ENCODE data around the gene TPI1.

Gene TPI1

GRCh38 chr12:6821591-6822425 is 45.5 kb upstream of the TPI1 start, which contains the start of gene GPR162:
Gene GPR162, plus strand, starts transcription at chr12:6821821. Its CDS starts 2,078 bp downstream, at chr12:6823899.
- POLR2A ChIA-PET: no interaction called here
- TF ChIP-seq CTCF (IDR thresholded peaks at IDR 0.05; ENCODE audit: control extremely low read depth, extremely low read depth, low read depth, missing control alignments): no peak
- no peak for DNase-seq (ENCODE audit: extremely low spot score)
- CTCF ChIA-PET: interaction anchor here (0.7 to 7.6 kb wide), 10 partner anchors 9 to 89 kb away, joined by 3 to 42 read pairs (median 4); partner anchors contain the start of genes GNB3, MLF2 and PTMS

- CTCF ChIA-PET: interaction anchor here (1.0 to 7.6 kb wide), 6 partner anchors 8 to 56 kb away, joined by 3 to 42 read pairs (median 10); partner anchors contain the start of genes GNB3 and PTMS
- POLR2A ChIA-PET: no interaction called here
- DNase-seq (ENCODE audit: extremely low spot score): no peak
- no peak for TF ChIP-seq CTCF (IDR thresholded peaks at IDR 0.05; ENCODE audit: control extremely low read depth, extremely low read depth, low read depth, missing control alignments)
Measured at GRCh38 chr12:6822426-6823135, 44.8 kb upstream of the TPI1 start.

- no peak for TF ChIP-seq CTCF (IDR thresholded peaks at IDR 0.05; ENCODE audit: control extremely low read depth, extremely low read depth, low read depth, missing control alignments)
- no peak for DNase-seq (ENCODE audit: extremely low spot score)
- ChIA-PET CTCF (interaction anchor here (0.7 to 7.6 kb wide), 8 partner anchors 11 to 89 kb away, joined by 3 to 60 read pairs (median 14); partner anchors contain the start of genes GNB3, MLF2 and PTMS), POLR2A (no interaction called here)
Measured at GRCh38 chr12:6823182-6824084, 43.9 kb upstream of the TPI1 start.

GRCh38 chr12:6824085-6824775 is 43.1 kb upstream of the TPI1 start:
- CTCF ChIA-PET: interaction anchor here (0.7 to 7.6 kb wide), 22 partner anchors 10 to 288 kb away, joined by 3 to 60 read pairs (median 4); partner anchors contain the start of genes CD4, GNB3, LPAR5 and MLF2
- DNase-seq (ENCODE audit: extremely low spot score): no peak
- POLR2A ChIA-PET: no interaction called here
- TF ChIP-seq CTCF (IDR thresholded peaks at IDR 0.05; ENCODE audit: control extremely low read depth, extremely low read depth, low read depth, missing control alignments): no peak

- ChIA-PET POLR2A (no interaction called here), CTCF (interaction anchor here (0.7 to 7.6 kb wide), 26 partner anchors 8 to 287 kb away, joined by 3 to 60 read pairs (median 5); partner anchors contain the start of genes CD4, CDCA3, GNB3 and LPAR5)
- no peak for DNase-seq (ENCODE audit: extremely low spot score)
- TF ChIP-seq CTCF (IDR thresholded peaks at IDR 0.05; ENCODE audit: control extremely low read depth, extremely low read depth, low read depth, missing control alignments): no peak
Measured at GRCh38 chr12:6824901-6825381, 42.4 kb upstream of the TPI1 start.
